Ascending aorta (tissue), 2 donors: ENCODE data around the gene TIGD1. TPM values are rescaled to one million over a fixed set of nuclear protein-coding genes. Genes with fewer than 3 reads are reported as not detected.

ENCODE experiments used
- DNase-seq, 2 donors: peaks; one replicate each; pipeline ENCODE4 v3.0.0-alpha.2; 2019; ENCODE audit warnings: low spot score in 2 of 2
- H3K27ac ChIP-seq, 2 donors: fragments of 200-600 bp; sonication (generic); one replicate each; pipeline ENCODE4 v1.5.1; 2016 to 2017; ENCODE audit warnings: mild to moderate bottlenecking in 1 of 2
- H3K27me3 ChIP-seq: fragments of 200-600 bp; sonication (generic); one replicate; pipeline ENCODE4 v1.5.1; 2017
- H3K36me3 ChIP-seq, 2 donors: fragments of 200-600 bp; sonication (generic); one replicate each; pipeline ENCODE4 v1.5.1; 2016
- H3K4me1 ChIP-seq, 2 donors: fragments of 200-600 bp; sonication (generic); one replicate each; pipeline ENCODE4 v1.5.1; 2016 to 2017; ENCODE audit warnings: mild to moderate bottlenecking in 1 of 2
- H3K4me3 ChIP-seq, 2 donors: fragments of 200-600 bp; sonication (generic); one replicate each; pipeline ENCODE4 v1.5.1; 2016 to 2017; ENCODE audit warnings: mild to moderate bottlenecking in 1 of 2
- H3K9me3 ChIP-seq, 2 donors: fragments of 200-600 bp; sonication (generic); one replicate each; pipeline ENCODE4 v1.5.1; 2016
- CTCF ChIP-seq, 3 experiments: fragments of 200-600 bp in 2 of 3; fragments of 450-650 bp in 1 of 3; sonication (generic) in 2 of 3; IDR thresholded peaks; one replicate each; pipeline ENCODE4 v1.5.1; 2016 to 2019; ENCODE audit warnings: antibody characterized with exemption in 3 of 3, mild to moderate bottlenecking in 1 of 3, moderate library complexity in 1 of 3
- intact Hi-C: fragments of 100-400 bp; cut with DNase I; formaldehyde crosslinking; loops from one replicate; pipeline ENCODE4 v1.15.1; 2023
- total RNA-seq: library from RNA; depleted of rRNA; stranded (reverse); fragments of >200 nt; gene quantifications from one replicate; pipeline ENCODE4 v1.1.0, GENCODE V29; 2016

TIGD1 gene
- total RNA-seq, 1 donor from 2014 or later: 0.53 TPM

- TF ChIP-seq CTCF (IDR thresholded peaks at IDR 0.05): no peak
- H3K27me3 ChIP-seq: no peaks in the 10 kb centered on the region
Measured at GRCh38 chr2:232498452-232498851, 51.9 kb downstream of the TIGD1 start.

More at GRCh38 chr2:232498452-232498851, 51.9 kb downstream of the TIGD1 start:
- intact Hi-C loops: no loop called here
- Histone ChIP-seq H3K4me1 (peaks cover 3 to 6% of the 10 kb centered on the region in 2 donors), H3K36me3 (no peaks in the 10 kb centered on the region), H3K4me3 (no peak overlapping the region), H3K27ac (no peak overlapping the region), H3K9me3 (no peaks in the 10 kb centered on the region)
- DNase-seq: no peak

Other genes with a start within 250 kb of the TIGD1 start
- gene ALPP, start 171.8 kb downstream of the TIGD1 start, total RNA-seq: not detected
- not detected for gene ALPG, start 143.7 kb downstream of the TIGD1 start, total RNA-seq
- not detected for gene ALPI, start 94.4 kb downstream of the TIGD1 start, total RNA-seq
- gene ECEL1, start 62.7 kb downstream of the TIGD1 start, total RNA-seq: 14.9 TPM
- not detected for gene PRSS56, start 30.2 kb downstream of the TIGD1 start, total RNA-seq
- not detected for gene CHRND, start 24.4 kb downstream of the TIGD1 start, total RNA-seq
- gene CHRNG, start 10.9 kb downstream of the TIGD1 start, total RNA-seq: not detected
- gene EIF4E2, start 132 bp upstream of the TIGD1 start, total RNA-seq: 16.7 TPM
- 142 TPM for gene EFHD1, start 83.0 kb upstream of the TIGD1 start, total RNA-seq
- 27.5 TPM for gene GIGYF2, start 146.8 kb upstream of the TIGD1 start, total RNA-seq
- gene KCNJ13, start 226.0 kb upstream of the TIGD1 start, total RNA-seq: not detected